ENCODE measurements around the gene KIZ. TPM values are rescaled to one million over a fixed set of nuclear protein-coding genes. Genes with fewer than 3 reads are reported as not detected.

KIZ gene, protein sequence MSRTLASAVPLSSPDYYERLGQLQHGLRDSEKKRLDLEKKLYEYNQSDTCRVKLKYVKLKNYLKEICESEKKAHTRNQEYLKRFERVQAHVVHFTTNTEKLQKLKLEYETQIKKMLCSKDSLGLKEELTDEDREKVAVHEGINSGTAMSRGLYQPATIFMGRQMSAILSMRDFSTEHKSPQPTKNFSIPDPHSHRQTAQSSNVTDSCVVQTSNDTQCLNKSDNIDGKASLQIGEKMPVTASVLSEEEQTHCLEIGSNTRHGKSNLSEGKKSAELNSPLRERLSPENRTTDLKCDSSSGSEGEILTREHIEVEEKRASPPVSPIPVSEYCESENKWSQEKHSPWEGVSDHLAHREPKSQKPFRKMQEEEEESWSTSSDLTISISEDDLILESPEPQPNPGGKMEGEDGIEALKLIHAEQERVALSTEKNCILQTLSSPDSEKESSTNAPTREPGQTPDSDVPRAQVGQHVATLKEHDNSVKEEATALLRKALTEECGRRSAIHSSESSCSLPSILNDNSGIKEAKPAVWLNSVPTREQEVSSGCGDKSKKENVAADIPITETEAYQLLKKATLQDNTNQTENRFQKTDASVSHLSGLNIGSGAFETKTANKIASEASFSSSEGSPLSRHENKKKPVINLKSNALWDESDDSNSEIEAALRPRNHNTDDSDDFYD
- 12.3 and 15.9 TPM in 2 replicates for total RNA-seq

DNA sequence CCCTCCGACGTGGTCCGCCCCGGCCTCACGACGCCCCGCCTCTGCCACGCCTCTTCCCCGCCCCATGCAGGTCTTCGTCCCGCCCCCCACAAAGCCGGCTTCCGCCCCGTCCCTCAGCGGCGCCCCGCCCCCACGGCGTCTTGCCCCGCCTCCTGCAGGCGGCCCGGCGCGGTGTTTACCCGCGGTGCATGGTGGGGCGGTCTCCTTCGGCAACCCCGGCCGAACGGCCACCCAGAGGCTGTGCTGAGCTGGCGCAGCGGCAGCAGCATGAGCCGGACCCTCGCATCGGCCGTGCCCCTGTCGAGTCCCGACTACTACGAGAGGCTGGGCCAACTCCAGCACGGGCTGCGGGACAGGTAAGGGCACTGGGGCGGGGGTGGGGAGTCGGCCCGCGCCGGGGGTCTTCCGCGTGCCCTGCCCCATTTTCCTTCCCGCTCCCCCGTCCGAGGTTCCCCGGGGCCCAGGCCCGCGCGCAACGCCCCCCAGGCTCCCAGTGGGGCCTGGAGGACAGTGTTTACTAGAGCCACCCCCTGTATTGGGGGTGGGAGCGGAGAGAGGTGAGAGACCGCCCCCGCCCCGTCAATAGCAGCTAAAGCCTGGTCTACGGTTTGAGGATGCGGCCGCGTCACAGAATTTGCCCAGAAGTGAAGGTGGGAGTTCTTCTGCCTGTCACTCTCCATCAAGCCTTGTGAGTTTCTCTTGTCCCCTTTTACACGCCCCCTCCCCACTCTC, at the start of gene KIZ:
KIZ (plus strand) TSS at position 234 of the 732 bp plus-strand sequence; CDS start at position 268, 34 bp downstream.
- intact Hi-C loops (cut with micrococcal nuclease): loop anchor here (1.0 to 5.0 kb wide), 9 partner anchors 26 to 1109 kb away; partner anchors contain the start of genes CFAP61, CRNKL1, NAA20 and RALGAPA2

DNA sequence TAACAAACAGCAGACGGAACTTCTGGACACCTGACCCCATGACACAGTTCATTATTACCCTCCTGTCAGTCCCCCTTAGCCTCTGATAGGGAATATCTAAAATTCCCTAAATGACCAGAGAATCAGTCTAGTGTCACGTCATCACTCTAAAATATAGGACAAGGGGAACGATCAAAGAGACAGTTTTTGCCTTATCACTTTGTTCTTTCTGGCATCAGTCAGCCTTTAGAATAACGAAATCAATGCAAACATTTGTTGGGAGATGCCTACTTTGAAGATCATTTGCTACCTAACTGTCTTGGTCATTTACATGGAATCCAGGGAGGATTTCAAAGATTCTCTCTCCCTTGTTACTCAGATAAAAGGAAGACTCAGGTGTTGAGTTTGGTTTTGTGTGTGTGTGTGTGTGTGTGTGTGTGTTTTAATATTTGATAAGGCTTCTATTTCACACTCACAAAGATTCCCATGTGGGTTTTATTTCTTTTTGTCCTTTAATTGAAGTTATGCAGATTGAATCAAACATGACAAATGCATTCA, 48.0 kb upstream of the KIZ start:
- intact Hi-C loops (cut with micrococcal nuclease): no loop called here

DNA sequence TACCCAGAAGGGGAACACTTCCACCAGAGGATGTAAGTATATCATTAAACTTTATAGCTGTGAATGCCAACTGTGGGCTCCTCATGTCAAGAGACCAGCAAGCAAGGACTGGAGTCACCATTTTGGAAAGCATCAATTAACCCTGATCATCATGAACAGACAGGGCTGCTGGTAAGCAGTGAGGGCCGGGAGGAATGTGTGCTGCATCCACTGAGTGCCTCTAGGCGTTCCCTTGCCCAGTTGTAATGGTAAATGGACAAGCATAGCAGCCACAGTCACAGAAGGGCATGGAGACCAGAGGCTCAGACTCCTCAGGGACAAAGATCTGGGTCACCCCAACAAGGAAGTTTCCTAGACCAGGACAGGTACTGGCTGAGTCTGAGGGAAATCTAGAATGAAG, 43.3 kb upstream of the KIZ start:
- intact Hi-C loops (cut with micrococcal nuclease): no loop called here

DNA sequence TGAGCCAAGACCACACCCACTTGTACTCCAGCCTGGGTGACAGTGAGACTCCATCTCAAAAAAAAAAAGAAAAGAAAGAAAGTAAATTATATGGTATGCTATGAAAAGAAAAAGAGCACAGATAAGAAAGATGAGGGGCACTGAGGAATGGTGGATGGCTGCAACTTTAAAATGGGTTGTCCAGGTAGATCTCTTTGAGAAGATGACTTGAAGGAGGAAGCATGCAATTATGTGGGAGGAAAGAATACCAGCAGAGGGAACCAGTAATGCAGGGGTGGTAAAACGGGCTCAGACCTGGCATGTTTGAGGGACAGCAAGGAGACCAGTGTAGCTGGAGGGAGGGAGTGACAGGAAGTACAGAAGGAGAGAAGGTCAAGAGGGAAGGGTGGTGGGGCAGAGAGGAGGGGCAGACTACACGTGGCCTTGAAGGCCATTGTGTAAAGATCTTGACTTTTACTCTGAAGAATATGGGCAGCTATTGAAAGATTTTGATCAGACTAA, 42.0 kb upstream of the KIZ start:
- intact Hi-C loops (cut with micrococcal nuclease): no loop called here

DNA sequence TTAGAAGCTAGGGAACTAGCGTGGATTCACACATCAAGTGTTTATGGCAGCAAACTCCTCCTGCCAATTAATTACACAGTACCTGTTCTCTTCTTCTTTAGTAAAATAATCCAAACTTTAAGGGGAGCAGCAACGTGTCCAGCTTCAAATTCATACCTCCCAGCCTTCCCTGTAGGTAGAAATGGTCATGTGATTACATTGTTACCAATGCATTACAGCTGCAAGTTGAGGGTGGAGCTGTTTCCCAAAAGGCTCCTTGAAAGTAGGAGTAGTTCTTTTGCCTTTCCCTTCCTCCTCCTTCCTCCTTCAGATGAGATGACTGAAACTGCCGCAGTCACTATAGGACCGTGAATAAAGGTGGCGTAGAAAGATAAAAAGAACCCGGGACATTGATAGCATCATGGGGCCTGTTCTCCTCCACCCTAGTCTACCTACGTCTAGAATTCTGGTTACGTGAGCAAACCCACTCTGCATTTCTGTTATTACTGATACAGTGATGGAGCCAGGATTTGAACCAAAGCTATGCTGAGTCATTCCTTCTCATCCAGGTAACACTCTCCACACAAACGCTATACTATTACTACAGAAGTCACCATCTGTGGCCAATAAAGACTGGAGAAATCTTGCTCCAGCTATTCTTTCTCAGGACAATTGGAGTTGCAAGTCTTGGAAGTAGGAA, 37.9 kb upstream of the KIZ start:
- intact Hi-C loops (cut with micrococcal nuclease): no loop called here

DNA sequence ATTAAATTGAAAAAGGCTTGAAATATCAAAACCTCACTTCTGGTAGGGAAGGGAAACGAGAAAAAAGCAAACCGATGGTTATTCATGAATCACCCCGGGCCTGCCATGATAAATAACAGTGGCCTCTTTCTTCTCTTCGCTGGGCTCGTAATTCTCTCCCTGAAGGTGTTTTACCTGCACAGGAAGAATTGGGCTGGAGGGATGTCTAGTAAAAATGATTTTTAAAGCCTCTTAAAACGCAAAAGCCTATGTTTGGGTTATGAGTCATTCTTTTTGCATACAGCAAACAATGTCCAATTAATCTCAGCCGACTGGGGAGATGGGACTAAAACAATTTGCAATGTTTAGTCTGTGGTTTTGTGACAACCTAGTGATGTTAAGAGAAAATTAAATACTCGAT, 36.5 kb upstream of the KIZ start:
- intact Hi-C loops (cut with micrococcal nuclease): no loop called here

DNA sequence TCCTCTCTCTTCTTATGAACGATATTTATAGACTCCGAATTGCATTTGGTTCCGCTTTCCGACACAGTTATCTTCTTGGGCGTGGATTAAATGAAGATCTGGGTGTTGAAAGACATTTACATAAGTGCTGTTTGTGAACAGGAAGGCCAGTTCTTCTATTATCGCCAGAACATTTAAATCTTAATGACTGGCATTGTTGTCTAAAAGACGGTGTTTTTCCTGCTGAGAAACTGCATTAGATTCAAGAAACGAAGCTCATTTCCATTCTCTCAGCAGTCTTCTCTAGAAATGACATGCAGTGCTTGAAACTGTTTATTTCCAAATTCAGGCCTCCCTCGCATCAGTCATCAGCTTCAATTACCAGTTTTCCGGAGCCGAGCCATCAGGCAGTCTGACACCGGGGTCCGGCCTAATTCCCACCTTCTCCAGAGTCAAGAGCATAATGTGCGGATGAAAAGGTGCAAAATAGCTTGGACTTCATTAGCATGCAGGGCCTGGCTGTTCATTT, 35.7 kb upstream of the KIZ start:
- intact Hi-C loops (cut with micrococcal nuclease): no loop called here

DNA sequence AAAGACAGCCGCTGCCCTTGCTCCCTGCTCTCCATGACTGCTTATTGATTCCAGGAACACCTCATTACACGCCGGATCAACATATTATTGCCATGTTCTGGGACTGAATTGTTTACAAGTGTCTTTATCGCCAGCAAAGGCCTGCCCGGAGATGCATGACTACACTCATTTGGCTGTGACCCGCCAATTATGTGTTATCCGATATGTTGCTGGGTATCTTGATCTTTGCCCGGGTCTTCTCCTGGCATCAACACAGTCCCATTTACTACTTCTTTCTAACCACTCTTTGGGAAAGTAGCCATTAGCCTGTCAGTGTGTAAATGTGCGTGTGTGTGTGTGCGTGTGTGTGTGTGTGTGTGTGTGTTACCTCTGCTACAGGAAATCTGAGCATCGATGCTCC, 35.2 kb upstream of the KIZ start:
- intact Hi-C loops (cut with micrococcal nuclease): no loop called here

DNA sequence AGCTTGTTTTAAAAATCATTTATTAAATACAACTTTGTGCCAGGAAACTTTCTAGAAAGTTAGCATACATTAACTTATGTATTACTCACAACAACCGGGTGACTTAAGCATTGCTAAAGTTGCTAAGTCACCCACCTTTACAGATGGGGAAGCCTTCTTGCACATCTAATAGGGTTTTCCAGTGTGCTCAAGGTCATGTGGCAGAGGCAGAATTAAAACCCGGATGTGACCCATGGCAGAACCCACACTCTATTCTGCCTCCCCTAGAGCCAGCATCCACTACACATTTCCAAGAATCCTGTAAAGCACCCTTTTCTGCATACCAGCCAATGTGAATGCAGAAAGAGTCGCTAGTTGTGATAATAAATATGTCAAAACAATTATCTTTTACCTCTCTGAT, 33.1 kb upstream of the KIZ start:
- intact Hi-C loops (cut with micrococcal nuclease): no loop called here

DNA sequence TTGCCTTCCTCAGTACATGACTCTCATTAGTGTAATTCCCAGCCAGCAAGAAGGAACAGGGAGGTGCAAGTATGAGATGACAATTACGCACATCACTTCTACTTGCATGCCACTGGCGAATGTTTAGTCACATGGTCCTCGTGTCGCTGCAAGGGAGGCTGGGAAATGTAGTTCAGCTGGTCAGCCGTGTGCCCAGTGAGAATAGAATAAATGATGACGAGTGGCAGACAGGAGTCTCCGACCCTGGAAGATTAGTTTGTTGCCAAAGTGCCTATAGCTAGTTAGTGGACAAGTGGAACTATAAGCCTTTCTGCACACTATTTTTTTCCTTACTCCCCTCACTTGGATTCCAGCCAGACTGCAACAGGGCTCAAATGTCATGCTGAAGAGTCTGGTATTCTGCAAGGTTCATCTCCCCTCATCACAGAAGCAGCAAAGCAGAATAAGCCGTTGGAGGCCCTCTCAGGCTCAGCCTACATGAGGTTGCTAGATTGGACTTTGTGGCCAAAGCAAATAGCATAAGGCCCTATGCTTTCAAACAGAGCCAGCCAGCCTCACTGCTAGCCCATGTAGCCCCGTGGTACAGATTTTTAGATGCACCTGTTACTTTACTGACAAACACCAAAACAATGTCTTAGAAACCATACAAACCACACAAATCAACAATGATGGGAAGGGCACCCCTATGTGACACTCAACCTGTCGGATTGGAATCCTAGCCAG, 29.4 kb upstream of the KIZ start:
- intact Hi-C loops (cut with micrococcal nuclease): no loop called here

DNA sequence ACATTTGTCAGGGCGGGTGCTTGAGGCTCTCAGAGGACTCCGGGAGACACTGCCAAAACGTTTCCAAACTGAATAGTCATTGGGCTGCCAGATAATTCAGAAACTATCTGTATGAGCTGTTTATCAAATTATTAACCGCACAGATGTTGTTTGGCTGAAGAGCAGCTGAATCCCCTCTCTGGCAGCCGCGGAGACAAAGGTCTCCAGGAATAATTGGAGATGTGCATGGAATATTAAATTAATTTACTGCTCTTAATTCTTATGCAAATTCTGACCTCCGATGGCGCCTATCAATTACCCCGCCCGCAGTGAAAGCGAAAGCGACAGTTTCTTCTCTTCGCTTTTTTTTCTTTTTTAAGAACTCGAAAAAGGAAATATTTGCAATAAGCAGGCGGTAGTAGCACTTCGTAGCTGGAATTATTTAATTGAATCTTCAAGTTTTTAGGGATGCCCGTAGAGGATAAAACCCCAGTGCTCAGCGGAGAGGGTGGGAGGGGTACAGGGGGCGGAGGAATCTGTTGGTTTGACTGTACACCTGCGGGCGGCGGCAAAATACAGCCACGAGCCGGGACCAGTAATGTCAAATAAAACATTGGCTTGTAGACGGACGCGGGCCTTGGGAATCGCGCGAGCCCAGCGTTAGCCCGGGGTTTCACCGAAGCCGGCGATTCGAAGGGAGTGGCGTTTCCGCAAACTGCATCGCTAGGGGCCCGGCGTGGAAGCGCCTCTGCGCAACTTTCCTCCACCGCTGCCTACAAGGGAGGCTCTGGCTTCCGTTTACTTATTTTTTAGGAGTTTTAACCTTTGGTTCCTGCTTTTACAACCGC, 25.9 kb upstream of the KIZ start:
- intact Hi-C loops (cut with micrococcal nuclease): loop anchor here (1.0 to 10.0 kb wide), 9 partner anchors 8 to 733 kb away; partner anchors contain the start of genes INSM1, RALGAPA2 and XRN2

DNA sequence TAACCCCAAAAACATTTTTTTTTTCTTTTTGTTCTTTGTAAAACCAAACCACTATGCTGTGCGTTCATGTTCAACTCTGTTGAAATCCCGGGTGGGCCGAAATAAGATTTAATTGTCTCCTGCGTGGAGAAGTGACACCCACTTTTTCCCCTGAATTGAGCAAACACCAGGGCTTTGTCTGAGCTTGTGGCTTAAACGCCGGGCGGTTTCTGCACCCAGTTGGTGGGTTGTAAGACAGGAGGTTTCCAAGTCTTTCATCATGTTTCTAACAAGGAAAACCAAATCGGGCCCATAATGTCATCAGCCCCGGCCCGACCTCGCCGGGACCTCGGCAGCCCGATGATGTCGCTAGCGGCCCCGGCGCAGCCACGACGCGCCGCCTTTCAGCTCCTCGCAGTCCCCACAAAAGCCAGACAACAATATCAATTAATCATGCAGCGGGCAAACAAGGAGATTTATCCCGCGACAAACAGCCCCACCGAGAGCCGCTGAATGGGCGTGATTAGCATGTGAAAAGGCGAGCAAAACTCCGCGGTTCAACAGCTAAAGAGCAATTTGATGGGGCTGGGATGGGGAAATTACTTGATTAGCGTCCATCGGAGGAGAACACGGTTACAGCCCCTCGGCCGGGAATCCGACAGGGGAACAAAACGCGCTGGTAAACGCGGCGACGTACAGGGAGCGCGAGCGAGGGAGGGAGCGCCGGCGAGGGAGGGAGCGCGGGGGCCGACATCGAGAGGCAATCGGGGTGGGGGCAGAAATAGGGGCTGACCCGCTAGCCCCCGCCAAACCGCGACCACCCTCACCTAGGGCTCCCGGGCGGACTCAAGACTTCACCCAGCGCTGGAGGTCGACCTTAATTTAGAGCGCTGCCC, 25.1 kb upstream of the KIZ start:
- intact Hi-C loops (cut with micrococcal nuclease): loop anchor here (1.0 to 10.0 kb wide), 9 partner anchors 7 to 734 kb away; partner anchors contain the start of genes INSM1, RALGAPA2 and XRN2

DNA sequence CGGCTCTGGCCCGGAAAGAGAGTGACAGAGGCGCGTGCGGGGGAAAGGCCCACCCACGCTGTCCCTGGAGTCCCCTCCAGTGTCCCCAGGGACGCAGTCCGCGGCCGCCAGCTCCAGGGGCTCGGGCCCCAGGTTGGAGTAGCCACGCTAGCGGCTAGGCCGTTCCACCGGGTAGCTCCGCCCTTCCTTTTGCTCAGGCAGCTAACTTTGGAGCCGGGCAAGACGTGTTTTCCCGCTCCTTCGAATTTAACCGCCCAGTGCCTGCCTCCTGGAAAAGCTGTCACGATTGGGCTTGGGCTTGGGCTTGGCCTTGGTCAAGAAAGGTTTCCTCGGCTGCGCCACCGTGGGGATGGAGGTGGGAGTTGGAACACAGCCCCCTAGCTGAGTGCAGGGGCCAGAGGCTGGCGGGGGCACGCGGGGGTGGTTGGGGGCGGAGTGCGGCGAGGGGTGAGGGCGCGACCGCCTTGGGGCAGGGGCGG, 24.4 kb upstream of the KIZ start:
- intact Hi-C loops (cut with micrococcal nuclease): loop anchor here (2.0 to 10.0 kb wide), 5 partner anchors 135 to 734 kb away; partner anchors contain the start of genes INSM1 and RALGAPA2

DNA sequence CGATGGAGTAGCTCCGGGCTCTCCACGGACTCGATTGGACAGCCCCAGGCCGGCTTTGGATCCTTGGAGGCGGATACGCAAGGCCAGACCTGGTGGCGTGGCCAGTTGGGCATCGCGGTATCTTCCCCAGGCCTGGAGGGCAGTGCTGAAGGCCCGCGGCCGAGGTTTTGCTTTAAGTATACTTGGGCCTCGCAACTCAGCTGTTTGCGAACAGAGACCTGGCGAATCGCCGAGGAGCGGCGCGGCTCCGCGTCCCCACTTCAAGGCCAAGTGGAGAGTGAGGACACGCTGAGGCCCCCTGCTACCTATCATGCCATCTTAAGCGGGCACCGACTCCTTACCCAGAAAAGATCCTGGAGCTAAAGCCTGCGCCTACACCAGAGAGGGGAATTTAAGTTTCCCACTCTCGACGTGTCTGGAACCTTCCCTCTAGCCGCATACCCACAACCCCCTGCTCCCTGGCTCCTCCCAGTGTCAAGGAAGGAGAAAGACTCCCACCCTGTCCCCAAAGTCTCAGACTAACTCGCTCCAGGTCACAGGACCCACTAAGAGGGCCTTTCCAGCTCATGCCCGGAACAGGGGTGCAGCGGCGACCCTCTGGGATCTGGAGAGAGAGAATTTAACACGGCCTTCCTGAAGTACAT, 23.8 kb upstream of the KIZ start:
- intact Hi-C loops (cut with micrococcal nuclease): loop anchor here (2.0 to 10.0 kb wide), 5 partner anchors 135 to 735 kb away; partner anchors contain the start of genes INSM1 and RALGAPA2

DNA sequence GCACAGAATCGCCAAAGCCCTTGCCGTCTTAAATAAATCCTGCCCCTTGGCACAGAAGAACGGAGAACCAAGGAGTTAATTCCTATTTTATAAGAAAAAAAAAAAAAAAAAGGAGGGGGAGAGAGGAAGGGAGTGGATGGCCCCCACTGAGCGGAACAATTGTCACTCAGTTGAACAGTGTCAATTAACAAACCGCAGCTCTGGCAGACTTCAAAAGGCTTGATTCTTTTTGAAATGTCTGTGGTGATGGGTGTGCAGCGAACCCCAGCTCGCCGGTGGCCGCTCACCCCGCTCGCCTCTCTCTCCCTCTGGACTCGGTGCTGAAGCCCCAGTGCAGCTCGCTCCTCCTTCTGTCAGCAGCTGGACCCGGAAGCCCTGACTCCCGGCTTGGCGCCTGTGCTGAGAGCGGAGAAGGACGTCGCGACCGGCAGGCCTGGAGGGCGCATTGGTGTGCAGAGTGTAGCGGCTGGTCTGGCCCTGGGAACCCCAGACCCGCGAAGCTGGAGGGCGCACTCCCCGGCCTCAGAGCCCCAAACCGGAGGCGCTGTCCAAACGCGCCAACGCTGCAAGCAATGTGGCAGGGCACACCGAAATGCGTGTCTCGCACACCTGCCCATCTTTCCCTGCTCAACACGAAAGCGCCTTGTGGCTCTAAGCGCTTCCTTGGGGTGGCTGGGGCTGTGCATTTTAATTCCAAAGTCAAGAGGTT, 23.1 kb upstream of the KIZ start:
- intact Hi-C loops (cut with micrococcal nuclease): loop anchor here (5.0 to 10.0 kb wide), 3 partner anchors 238 to 735 kb away; partner anchors contain the start of gene INSM1

Measured in T-helper 1 cell treated with Interleukin-12 subunit alpha and Interleukin-12 subunit beta and Interleukin-4 antibody, amounts not matched to agents 30 ng/mL and 1 ng/mL, for 36 hours (primary cell).